Osteoblast (primary cell): ENCODE measurements around the gene PIAS1. TPM values are rescaled to one million over a fixed set of nuclear protein-coding genes. Genes with fewer than 3 reads are reported as not detected.

ENCODE experiments used
- DNase-seq: peaks from one replicate; pipeline ENCODE4 v3.0.0; 2011; ENCODE audit warnings: low spot score, mixed read lengths; ENCODE audit not compliant: insufficient read length; ENCODE audit errors: missing footprints
- H2AFZ ChIP-seq: 2 replicates; pipeline ENCODE4 v1.6.0; 2011; ENCODE audit warnings: mild to moderate bottlenecking, low read length
- H3K27ac ChIP-seq: 2 replicates; pipeline ENCODE4 v1.5.1; 2011; ENCODE audit warnings: mild to moderate bottlenecking, low read depth, low read length, moderate library complexity
- H3K27me3 ChIP-seq: 2 replicates; pipeline ENCODE4 v1.6.0; 2012; ENCODE audit warnings: mild to moderate bottlenecking, control low read depth, inconsistent platforms, low read length, moderate library complexity; ENCODE audit not compliant: insufficient read depth
- H3K36me3 ChIP-seq: 2 replicates; pipeline ENCODE4 v1.5.1; 2011; ENCODE audit warnings: mild to moderate bottlenecking, low read length, control low read depth, moderate library complexity; ENCODE audit not compliant: insufficient read depth
- H3K4me1 ChIP-seq: 2 replicates; pipeline ENCODE4 v1.5.1; 2011; ENCODE audit warnings: mild to moderate bottlenecking, low read length, control low read depth, moderate library complexity; ENCODE audit not compliant: insufficient read depth
- H3K4me2 ChIP-seq: 2 replicates; pipeline ENCODE4 v1.6.0; 2011; ENCODE audit warnings: mild to moderate bottlenecking, low read length; ENCODE audit not compliant: insufficient read depth
- H3K4me3 ChIP-seq: fragments of 200-600 bp; sonication (generic); 3 replicates; pipeline ENCODE4 v1.5.1; 2012; ENCODE audit warnings: mild to moderate bottlenecking, low read length, inconsistent platforms; ENCODE audit not compliant: insufficient read depth
- H3K79me2 ChIP-seq: 2 replicates; pipeline ENCODE4 v1.6.0; 2012; ENCODE audit warnings: mild to moderate bottlenecking, low read length, control low read depth, inconsistent platforms; ENCODE audit not compliant: insufficient read depth
- H3K9me3 ChIP-seq: 2 replicates; pipeline ENCODE4 v1.5.1; 2011; ENCODE audit warnings: low read depth, low read length, control low read depth
- H4K20me1 ChIP-seq: 2 replicates; pipeline ENCODE4 v1.6.0; 2012; ENCODE audit warnings: mild to moderate bottlenecking, low read length, control low read depth; ENCODE audit not compliant: insufficient read depth
- CTCF ChIP-seq: IDR thresholded peaks from 2 replicates; pipeline ENCODE4 v1.5.1; 2011; ENCODE audit warnings: mild to moderate bottlenecking, low read depth, low read length, moderate library complexity; ENCODE audit errors: extremely low read depth
- total RNA-seq: library from RNA; depleted of rRNA; stranded (reverse); fragments of >200 nt; gene quantifications from 2 replicates; pipeline ENCODE4 v1.2.3, GENCODE V29; 2012

PIAS1 gene
- total RNA-seq, 1 donor: 29.0 TPM

DNA sequence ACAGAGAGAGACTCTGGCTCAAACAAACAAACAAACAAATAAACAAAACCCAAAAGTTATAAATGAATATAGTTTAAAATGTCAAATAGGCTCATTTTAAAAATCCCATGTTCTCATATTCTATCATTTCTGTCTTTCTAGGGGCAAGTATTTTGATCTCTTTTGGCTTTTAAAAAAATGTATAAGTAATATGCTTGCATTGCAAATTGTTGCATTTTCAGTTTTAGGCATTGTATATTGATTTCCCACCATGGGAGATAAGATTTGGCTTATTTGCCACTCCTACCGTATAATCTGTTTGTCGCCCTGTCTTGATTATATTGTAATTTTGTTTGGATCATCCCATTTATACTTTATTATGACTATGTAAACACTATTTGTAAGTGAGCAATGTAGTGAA is 70.6 kb downstream of the PIAS1 start:
- no peak for TF ChIP-seq CTCF
- no peaks in the 10 kb centered on the region for H3K36me3 ChIP-seq
- no peak overlapping the region for H3K4me2 ChIP-seq
- DNase-seq: no peak
- no peak overlapping the region for H2AFZ ChIP-seq
- H3K27me3 ChIP-seq: no peaks in the 10 kb centered on the region
- peaks cover 75% of the 10 kb centered on the region for H3K79me2 ChIP-seq
- H3K4me3 ChIP-seq: no peak overlapping the region
- H3K27ac ChIP-seq: no peak overlapping the region
- no peaks in the 10 kb centered on the region for H3K4me1 ChIP-seq
- peaks cover 10% of the 10 kb centered on the region for H4K20me1 ChIP-seq
- H3K9me3 ChIP-seq: no peaks in the 10 kb centered on the region

DNA sequence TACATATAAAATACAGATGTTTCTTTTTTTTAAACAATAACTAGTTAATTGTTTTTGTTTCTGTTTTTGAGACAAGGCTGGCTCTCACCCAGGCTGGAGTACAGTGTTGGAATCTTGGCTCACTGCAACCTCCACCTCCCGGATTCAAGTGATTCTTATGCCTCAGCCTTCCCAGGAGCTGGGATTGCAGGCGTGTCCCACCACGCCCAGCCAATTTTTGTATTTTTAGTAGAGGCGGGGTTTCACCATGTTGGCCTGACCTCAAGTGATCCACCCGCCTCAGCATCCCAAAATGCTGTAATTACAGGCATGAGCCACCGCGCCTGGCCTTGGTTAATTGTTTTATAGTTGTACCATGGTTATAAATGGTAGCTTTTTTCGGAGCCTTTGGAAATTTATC is 72.3 kb downstream of the PIAS1 start:
- Histone ChIP-seq H3K4me2 (no peak overlapping the region), H3K4me3 (no peak overlapping the region), H3K79me2 (peaks cover 59% of the 10 kb centered on the region), H3K36me3 (no peaks in the 10 kb centered on the region), H3K9me3 (no peaks in the 10 kb centered on the region), H3K27me3 (no peaks in the 10 kb centered on the region), H2AFZ (no peak overlapping the region), H4K20me1 (peaks cover 10% of the 10 kb centered on the region), H3K4me1 (no peaks in the 10 kb centered on the region), H3K27ac (no peak overlapping the region)
- DNase-seq: no peak
- TF ChIP-seq CTCF: no peak

DNA sequence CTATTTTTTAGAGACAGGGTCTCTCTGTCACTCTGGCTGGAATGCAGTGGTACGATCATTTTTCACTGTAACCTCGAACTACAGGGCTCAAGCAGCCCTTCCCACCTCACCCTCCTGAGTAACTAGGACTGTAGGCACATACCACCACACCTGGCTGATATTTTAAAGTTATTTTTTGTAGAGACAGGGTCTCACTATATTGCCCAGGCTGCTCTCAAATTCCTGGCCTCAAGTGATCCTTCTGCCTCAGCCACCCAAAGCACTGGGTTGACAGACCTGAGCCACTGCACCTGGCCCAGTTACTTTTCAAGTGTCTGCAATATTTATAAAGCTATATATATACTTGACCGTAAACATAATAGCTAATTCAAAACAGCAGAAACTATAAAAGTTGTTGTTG is 75.0 kb downstream of the PIAS1 start:
- H3K4me3 ChIP-seq: no peak overlapping the region
- no peak overlapping the region for H3K4me2 ChIP-seq
- no peak for TF ChIP-seq CTCF
- no peaks in the 10 kb centered on the region for H3K36me3 ChIP-seq
- H3K27me3 ChIP-seq: no peaks in the 10 kb centered on the region
- DNase-seq: no peak
- H2AFZ ChIP-seq: no peak overlapping the region
- peaks cover 40% of the 10 kb centered on the region for H3K79me2 ChIP-seq
- H4K20me1 ChIP-seq: peaks cover 13% of the 10 kb centered on the region
- H3K4me1 ChIP-seq: no peaks in the 10 kb centered on the region
- H3K9me3 ChIP-seq: no peaks in the 10 kb centered on the region
- no peak overlapping the region for H3K27ac ChIP-seq

DNA sequence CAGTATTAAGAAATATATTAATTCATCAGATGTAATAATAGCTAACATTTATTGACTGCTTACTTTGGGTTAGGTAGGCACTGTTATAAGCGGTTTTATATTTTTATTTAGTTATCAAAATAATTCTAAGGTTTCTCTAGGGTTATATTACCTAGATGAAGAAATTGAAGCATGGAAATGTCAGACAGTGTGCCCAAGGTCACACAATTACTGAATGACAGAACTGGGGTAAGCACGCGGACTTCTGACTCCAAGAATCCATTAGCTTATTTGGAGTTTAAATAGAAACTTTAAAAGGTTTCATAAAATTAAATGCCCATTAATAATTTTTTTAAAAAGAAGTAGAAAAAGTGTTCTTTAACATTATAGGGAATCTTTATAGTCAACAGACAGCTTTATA is 76.7 kb downstream of the PIAS1 start:
- H2AFZ ChIP-seq: no peak overlapping the region
- H3K27ac ChIP-seq: no peak overlapping the region
- H3K36me3 ChIP-seq: no peaks in the 10 kb centered on the region
- H3K4me2 ChIP-seq: no peak overlapping the region
- no peak for DNase-seq
- peaks cover 7% of the 10 kb centered on the region for H4K20me1 ChIP-seq
- no peaks in the 10 kb centered on the region for H3K9me3 ChIP-seq
- no peak overlapping the region for H3K4me3 ChIP-seq
- H3K27me3 ChIP-seq: no peaks in the 10 kb centered on the region
- no peak for TF ChIP-seq CTCF
- H3K79me2 ChIP-seq: peaks cover 29% of the 10 kb centered on the region
- H3K4me1 ChIP-seq: no peaks in the 10 kb centered on the region
